HepG2 (cell line): ENCODE measurements around the gene SIK3. TPM values are rescaled to one million over a fixed set of nuclear protein-coding genes. Genes with fewer than 3 reads are reported as not detected.
"Not testable (repeated sequence)": the region's sequence is repeated elsewhere in the genome, so short reads cannot be mapped to it uniquely, and the experiment has no call there.

Experiments used
- ATAC-seq: fragments of 200-7000 bp; cut with Tn5 transposase; 3 replicates; pipeline ENCODE4 v1.9.1; 2020; ENCODE audit warnings: mild to moderate bottlenecking, moderate library complexity
- BruUV-seq: library from RNA; stranded (reverse); fragments of 400-500 nt; replicated peaks from 2 replicates; lab custom pipeline; 2021; lab: Mats Ljungman, UMichigan
- CTCF ChIA-PET: fragments of 300-600 bp; formaldehyde crosslinking; extraction: SDS; loops from one replicate; lab custom pipeline; 2021; ENCODE audit warnings: low total read pairs, inconsistent platforms, low intra/inter-chr PET ratio; lab: Yijun Ruan, JAX
- POLR2A ChIA-PET: fragments of 350-600 bp; sonication (Branson Sonifier 250); formaldehyde crosslinking; loops from one replicate; lab custom pipeline; 2020; ENCODE audit warnings: antibody characterized with exemption, inconsistent platforms; lab: Yijun Ruan, JAX
- DNase-seq: peaks from one replicate; pipeline ENCODE4 v3.0.0-alpha.2; 2015; ENCODE audit warnings: low spot score
- FAIRE-seq: peaks from 3 replicates; lab custom pipeline; 2011; peaks lifted over from hg19 to GRCh38; lab: Jason Lieb, UNC
- H2AFZ ChIP-seq: one replicate; pipeline ENCODE4 v1.6.1; 2011; ENCODE audit warnings: low read length, inconsistent platforms
- H3K27ac ChIP-seq: fragments of 300-600 bp; 3 replicates; pipeline ENCODE4 v1.8.0; 2011; ENCODE audit warnings: mixed run types, mild to moderate bottlenecking, mixed read lengths, low read length, inconsistent platforms; ENCODE audit not compliant: insufficient read depth; ENCODE audit errors: extremely low read length
- H3K27me3 ChIP-seq, 2 experiments: fragments of 200-600 bp in 1 of 2; 2 replicates in 1 of 2; 3 replicates in 1 of 2; pipeline versions ENCODE4 v1.6.0 to v1.8.0; 2011; ENCODE audit warnings: low read length in 2 of 2, mild to moderate bottlenecking in 2 of 2, moderate library complexity in 2 of 2, inconsistent platforms in 1 of 2; ENCODE audit not compliant: insufficient read depth in 2 of 2, control insufficient read depth in 1 of 2
- H3K36me3 ChIP-seq, 2 experiments: fragments of 200-600 bp in 1 of 2; replicated peaks in 1 of 2; 2 replicates in 1 of 2; 3 replicates in 1 of 2; pipeline versions ENCODE4 v1.5.1 to v1.8.0; 2011; ENCODE audit warnings: low read length in 2 of 2, inconsistent platforms in 1 of 2; ENCODE audit not compliant: insufficient read depth in 2 of 2, control insufficient read depth in 1 of 2
- H3K4me1 ChIP-seq: 2 replicates; pipeline ENCODE4 v1.5.1; 2012; ENCODE audit warnings: low read length, inconsistent platforms; ENCODE audit not compliant: insufficient read depth
- H3K4me2 ChIP-seq: 2 replicates; pipeline ENCODE4 v1.6.0; 2011; ENCODE audit warnings: low read depth, low read length, inconsistent platforms
- H3K4me3 ChIP-seq, 3 experiments: fragments of 200-600 bp in 1 of 3; sonication (generic), shearing (Covaris generic) in 1 of 3; replicated peaks in 1 of 3; 2 replicates each; pipeline ENCODE4 v1.5.1; 2011 to 2016; ENCODE audit warnings: low read length in 3 of 3, inconsistent platforms in 2 of 3, low read depth in 2 of 3, mild to moderate bottlenecking in 2 of 3, control low read depth in 1 of 3, mixed read lengths in 1 of 3; ENCODE audit not compliant: insufficient read depth in 1 of 3
- H3K79me2 ChIP-seq: one replicate; pipeline ENCODE4 v1.6.1; 2011; ENCODE audit warnings: low read length, inconsistent platforms; ENCODE audit not compliant: insufficient read depth
- H3K9ac ChIP-seq: 2 replicates; pipeline ENCODE4 v1.6.0; 2011; ENCODE audit warnings: mild to moderate bottlenecking, low read depth, low read length, inconsistent platforms; ENCODE audit not compliant: insufficient read depth
- H3K9me3 ChIP-seq: 2 replicates; pipeline ENCODE4 v1.5.1; 2012; ENCODE audit warnings: mild to moderate bottlenecking, low read length
- H4K20me1 ChIP-seq: 2 replicates; pipeline ENCODE4 v1.6.0; 2011; ENCODE audit warnings: inconsistent platforms, mild to moderate bottlenecking, low read length, moderate library complexity; ENCODE audit not compliant: insufficient read depth
- EHMT2 ChIP-seq: fragments of 200-600 bp; sonication (generic); IDR thresholded peaks from 2 replicates; pipeline ENCODE4 v1.7.0; 2017; ENCODE audit warnings: antibody characterized with exemption, low read depth, low read length, borderline replicate concordance
- FOSL2 ChIP-seq: sonication (generic); formaldehyde crosslinking; IDR thresholded peaks from 2 replicates; pipeline ENCODE4 v1.4.0; 2020; ENCODE audit warnings: missing genetic modification reagents
- HOXA3 ChIP-seq: sonication (generic); formaldehyde crosslinking; IDR thresholded peaks from 2 replicates; pipeline ENCODE4 v1.5.0; 2020; ENCODE audit warnings: missing genetic modification reagents
- POGZ ChIP-seq: sonication (generic); formaldehyde crosslinking; IDR thresholded peaks from 2 replicates; pipeline ENCODE4 v1.4.0; 2020; ENCODE audit warnings: mild to moderate bottlenecking, missing genetic modification reagents
- ZFP36L1 ChIP-seq: sonication (generic); formaldehyde crosslinking; IDR thresholded peaks from 2 replicates; pipeline ENCODE4 v1.8.0; 2022; ENCODE audit warnings: mild to moderate bottlenecking, missing genetic modification reagents, moderate library complexity
- ZNF121 ChIP-seq: sonication (generic); formaldehyde crosslinking; IDR thresholded peaks from 2 replicates; pipeline ENCODE4 v1.5.0; 2020; ENCODE audit warnings: mild to moderate bottlenecking, missing genetic modification reagents
- ZNF251 ChIP-seq: sonication (generic); formaldehyde crosslinking; IDR thresholded peaks from 2 replicates; pipeline ENCODE4 v1.9.0; 2021; ENCODE audit warnings: mild to moderate bottlenecking, missing genetic modification reagents
- ZNF777 ChIP-seq: sonication (generic); formaldehyde crosslinking; IDR thresholded peaks from 2 replicates; pipeline ENCODE4 v1.4.0; 2020; ENCODE audit warnings: missing genetic modification reagents
- WGBS: methylation state at CpG from one replicate; pipeline ENCODE4 v1.1.6; 2017; ENCODE audit warnings: low lambda C conversion rate; 5-methylcytosine and 5-hydroxymethylcytosine counted together
- in situ Hi-C: cut with HindIII; loops from 2 replicates; pipeline ENCODE4 v1.10.0; 2017; ENCODE audit warnings: low pct_unique_long_range_greater_than_20kb; ENCODE audit not compliant: extremely low pct_ligation_motif_present
- intact Hi-C: fragments of 100-400 bp; cut with micrococcal nuclease; formaldehyde crosslinking; loops from one replicate; pipeline ENCODE4 v1.10.0; 2022; ENCODE audit not compliant: unreplicated experiment
- polyA plus RNA-seq, 8 experiments: library from polyadenylated mRNA; depleted of rRNA in 3 of 8; stranded (reverse) in 7 of 8; unstranded in 1 of 8; fragments of >200 nt; fragmentation: Illumina TruSeq in 4 of 8; extraction: Trizol in 4 of 8; gene quantifications; 2 replicates each; pipeline versions ENCODE4 v1.2.1 to v1.2.3, GENCODE V29; 2011 to 2016; ENCODE audit warnings: low read depth in 4 of 8, missing spikeins in 1 of 8, mixed read lengths in 1 of 8; ENCODE audit not compliant: insufficient read depth in 1 of 8
- total RNA-seq, 5 experiments: library from RNA; depleted of rRNA; stranded (reverse); fragments of >200 nt; fragmentation: Illumina TruSeq; extraction: Trizol; gene quantifications; 2 replicates each; pipeline ENCODE4 v1.2.3, GENCODE V29; 2016; ENCODE audit warnings: low read depth in 1 of 5

The SIK3 gene
- total and polyA plus RNA-seq, 2 of the 13 experiments (the other 11 are each of a cell fraction or from before 2014, with no cell fraction given) = 5.7 to 9.8 TPM

GRCh38 chr11:117026593-117027330, 71.5 kb downstream of the SIK3 start:
- in situ Hi-C loops (no loop called here), intact Hi-C loops (loop anchor here (10.0 kb wide), 1 partner anchor 102 kb away; no protein-coding TSS in a partner anchor)
- Histone ChIP-seq H3K9me3 (no peaks in the 10 kb centered on the region), H3K36me3 (no peaks in the 10 kb centered on the region), H3K4me2 (no peak overlapping the region), H2AFZ (no peak overlapping the region), H3K4me1 (peaks cover 54% of the 10 kb centered on the region), H3K27ac (no peak overlapping the region), H3K9ac (no peak overlapping the region), H3K4me3 (no peak overlapping the region), H3K79me2 (peaks cover 32% of the 10 kb centered on the region), H3K27me3 (no peaks in the 10 kb centered on the region), H4K20me1 (peaks cover 20% of the 10 kb centered on the region)
- FAIRE-seq = no peak
- WGBS = 85% methylated on average over 6 of the region's 6 CpGs
- DNase-seq = no peak
- no TSS peak for BruUV-seq
- no peak; the same call in 2 of the 3 replicates for ATAC-seq
- TF ChIP-seq ZFP36L1 (CRISPR knock-in tag) (no peak), HOXA3 (CRISPR knock-in tag) (no peak), ZNF251 (CRISPR knock-in tag) (no peak), ZNF777 (CRISPR knock-in tag) (no peak), POGZ (CRISPR knock-in tag) (no peak), EHMT2 (no peak), FOSL2 (CRISPR knock-in tag) (peak; percentile 65)
- ChIA-PET POLR2A (no interaction called here), CTCF (no interaction called here)

DNA sequence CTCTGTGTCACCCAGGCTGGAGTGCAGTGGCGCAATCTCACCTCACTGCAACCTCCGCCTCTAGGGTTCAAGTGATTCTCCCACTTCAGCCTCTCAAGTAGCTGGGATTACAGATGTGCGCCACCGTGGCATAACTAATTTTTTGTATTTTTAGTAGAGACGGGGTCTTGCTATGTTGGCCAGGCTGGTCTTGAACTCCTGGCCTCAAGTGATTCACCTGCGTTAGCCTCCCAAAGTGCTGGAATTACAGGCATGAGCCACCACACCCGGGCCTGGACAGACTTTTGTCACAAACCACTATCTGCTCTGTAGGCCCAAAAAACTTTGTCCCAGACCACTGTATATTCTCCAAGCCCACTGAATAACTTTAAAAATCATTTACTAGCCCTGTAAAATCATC, 74.5 kb downstream of the SIK3 start:
- not testable (repeated sequence) for FAIRE-seq, ATAC-seq, H3K9me3 ChIP-seq
- H4K20me1 ChIP-seq = peaks cover 37% of the 10 kb centered on the region
- TF ChIP-seq ZNF121 = peak; percentile 72
- TF ChIP-seq, all 625 proteins: peak for 1; not testable (repeated sequence) for 624
- DNase-seq, BruUV-seq, CTCF ChIA-PET, H3K9ac ChIP-seq, H3K4me3 ChIP-seq, H3K4me2 ChIP-seq, H3K36me3 ChIP-seq, H3K27ac ChIP-seq, in situ Hi-C loops, POLR2A ChIA-PET, H2AFZ ChIP-seq, H3K27me3 ChIP-seq: not testable (repeated sequence)
- Histone ChIP-seq H3K4me1 (peaks cover 84% of the 10 kb centered on the region), H3K79me2 (peaks cover 35% of the 10 kb centered on the region)
- WGBS = 97% methylated on average over 6 of the region's 7 CpGs
- intact Hi-C loops = loop anchor here (5.0 to 10.0 kb wide), 3 partner anchors 54 to 99 kb away; partner anchors contain the start of gene SIK3
